ENCODE measurements around the gene WDR37.
A peak's percentile ranks its signal among the peaks of the same experiment; 100 is the strongest.
"Not testable (repeated sequence)": the region's sequence is repeated elsewhere in the genome, so short reads cannot be mapped to it uniquely, and the experiment has no call there.

Gene WDR37

DNA sequence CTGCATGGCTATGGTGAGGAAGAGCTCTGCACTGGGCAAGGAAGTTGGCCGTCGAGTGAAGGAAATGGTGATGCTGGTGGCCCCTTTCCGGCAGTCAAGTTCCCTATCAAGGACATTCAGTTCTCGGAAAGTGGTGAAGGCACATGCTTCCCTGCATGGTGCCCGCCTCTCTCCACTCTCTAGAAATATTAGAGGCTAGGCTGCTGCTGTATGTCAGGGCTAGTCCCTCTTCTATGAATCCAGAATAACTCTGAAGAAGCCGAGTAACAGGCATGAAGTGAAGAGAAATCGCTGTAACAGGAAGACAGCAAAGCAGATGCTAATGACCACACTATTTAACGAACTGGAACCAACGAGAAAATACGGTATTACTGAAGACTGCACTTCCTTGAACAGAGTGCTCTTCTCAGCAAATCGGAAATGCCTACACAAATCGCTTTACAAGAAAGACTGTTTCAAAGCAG, 12.6 kb upstream of the WDR37 start:
- no peak for DNase-seq

- DNase-seq: no peak
Measured at GRCh38 chr10:1044146-1044545, 12.0 kb upstream of the WDR37 start.

DNA sequence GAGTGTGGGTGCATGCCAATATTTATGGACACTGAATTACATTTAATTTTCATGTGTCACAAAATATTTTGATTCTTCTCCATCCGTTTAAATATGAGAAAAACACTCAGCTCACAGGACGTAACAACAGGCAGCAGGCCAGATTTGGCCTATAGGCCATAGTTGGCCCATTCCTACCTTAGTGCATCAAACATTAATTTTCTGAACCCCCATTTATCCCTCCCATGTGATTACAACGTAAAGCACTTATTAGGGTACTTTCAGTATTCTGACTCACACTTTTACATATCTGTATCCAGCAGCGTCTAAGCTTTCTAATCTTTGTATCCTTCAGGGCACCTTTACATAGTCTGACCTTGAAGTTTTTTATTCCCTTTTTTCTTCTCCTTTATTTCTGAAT, 11.2 kb upstream of the WDR37 start:
- no peak for DNase-seq

- no peak for DNase-seq
Measured at GRCh38 chr10:1045415-1045814, 10.8 kb upstream of the WDR37 start.

DNA sequence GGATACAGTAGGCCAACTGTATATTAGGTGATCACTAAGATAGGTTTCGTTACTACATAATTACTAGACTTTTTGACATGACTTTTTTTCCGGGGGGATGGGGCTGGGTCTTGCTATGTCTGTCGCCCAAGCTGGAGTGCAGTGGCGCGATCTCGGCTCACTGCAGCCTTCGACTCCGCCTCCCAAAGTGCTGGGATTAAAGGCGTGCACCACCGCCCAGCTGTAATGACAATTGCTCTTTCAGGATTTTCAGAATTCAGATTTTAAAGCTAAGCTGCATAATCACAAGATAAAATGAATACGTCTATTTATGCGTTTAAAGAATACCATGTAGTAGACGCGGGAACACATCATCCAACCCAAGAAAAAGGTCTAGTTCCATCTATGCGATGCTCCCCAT, 8.2 kb upstream of the WDR37 start:
- no peak for DNase-seq

- DNase-seq: no peak
Measured at GRCh38 chr10:1048349-1048731, 7.8 kb upstream of the WDR37 start.

GRCh38 chr10:1048732-1049424, 7.3 kb upstream of the WDR37 start, which contains the start of gene IDI1:
Gene IDI1 (minus strand): TSS chr10:1049119. CDS start chr10:1049003, 116 bp downstream.
- DNase-seq: peak; percentile 89

DNA sequence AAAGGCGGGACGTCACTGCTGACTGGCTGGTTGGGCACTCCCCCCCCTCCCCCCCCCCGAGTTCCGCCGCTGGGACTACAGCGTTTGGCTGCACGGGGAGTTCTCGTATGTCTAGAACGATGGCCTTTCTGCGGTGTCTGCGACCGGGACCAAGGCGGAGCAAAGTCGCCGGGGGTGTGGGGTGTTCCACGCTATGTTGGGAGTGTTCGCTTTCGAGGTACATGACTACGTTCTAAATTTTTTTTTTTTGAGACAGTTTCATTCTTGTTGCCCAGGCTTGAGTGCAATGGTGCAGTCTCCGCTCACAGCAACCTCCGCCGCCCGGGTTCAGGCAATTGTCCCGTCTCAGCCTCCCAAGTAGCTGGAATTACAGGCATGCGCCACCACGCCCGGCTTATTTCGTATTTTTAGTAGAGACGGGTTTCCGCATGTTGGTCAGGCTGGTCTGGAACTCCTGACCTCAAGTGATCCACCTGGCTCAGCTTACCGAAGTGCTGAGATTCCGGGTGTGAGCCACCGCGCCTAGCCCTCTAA, 6.7 kb upstream of the WDR37 start:
- DNase-seq: no peak

GRCh38 chr10:1050145-1050544, 6.0 kb upstream of the WDR37 start:
- no peak for DNase-seq

DNA sequence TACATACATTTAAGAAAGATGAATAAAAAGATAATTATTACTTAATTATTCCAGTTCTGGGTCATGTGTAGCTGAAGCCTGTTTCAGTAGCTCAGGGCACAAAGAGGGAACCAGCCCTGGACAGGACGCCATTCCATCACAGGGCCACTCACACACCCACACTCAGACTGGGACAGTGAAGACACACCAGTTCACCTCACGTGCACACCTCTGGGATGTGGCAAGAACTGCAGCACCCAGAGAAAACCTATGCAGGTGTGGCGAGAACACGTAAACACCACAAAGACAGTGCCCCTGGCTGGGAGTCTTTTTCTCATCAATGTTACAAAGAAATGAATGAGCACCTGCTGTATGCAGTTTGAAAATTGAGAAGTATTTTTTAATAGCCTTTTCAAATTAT, 5.6 kb upstream of the WDR37 start:
- no peak for DNase-seq

- DNase-seq: no peak
Measured at GRCh38 chr10:1054684-1055083, 1.5 kb upstream of the WDR37 start.

DNA sequence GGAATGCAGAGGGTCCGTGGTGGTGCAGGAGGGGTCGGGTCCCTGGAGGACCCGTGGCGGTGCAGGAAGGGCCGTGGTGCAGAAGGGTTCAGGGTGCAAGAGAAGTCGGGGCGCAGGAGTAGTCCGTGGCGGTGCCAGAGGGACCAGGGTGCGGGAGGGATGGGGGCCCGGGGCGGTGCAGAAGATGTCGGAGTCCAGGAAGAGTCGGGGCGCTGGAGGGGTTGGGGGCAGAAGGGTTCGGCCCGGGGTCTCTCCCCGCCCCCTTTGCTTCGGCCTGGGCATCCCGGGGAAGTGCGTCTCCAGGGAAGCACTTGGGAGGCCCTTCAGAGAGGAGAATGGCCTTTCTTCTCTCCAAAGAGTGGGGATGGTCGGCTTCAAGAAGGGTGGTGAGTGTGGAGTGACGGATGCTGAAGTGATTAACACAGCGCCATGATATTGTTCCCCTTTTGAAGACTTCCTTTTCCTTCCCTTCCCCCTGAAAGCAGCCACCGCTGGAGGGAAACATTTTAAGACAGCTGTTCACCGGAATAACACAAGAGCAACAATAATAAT, 997 bp downstream of the WDR37 start:
- no peak for DNase-seq

- DNase-seq: no peak
Measured at GRCh38 chr10:1058017-1058416, 1.8 kb downstream of the WDR37 start.

GRCh38 chr10:1059902-1060301, 3.7 kb downstream of the WDR37 start:
- DNase-seq: no peak

DNA sequence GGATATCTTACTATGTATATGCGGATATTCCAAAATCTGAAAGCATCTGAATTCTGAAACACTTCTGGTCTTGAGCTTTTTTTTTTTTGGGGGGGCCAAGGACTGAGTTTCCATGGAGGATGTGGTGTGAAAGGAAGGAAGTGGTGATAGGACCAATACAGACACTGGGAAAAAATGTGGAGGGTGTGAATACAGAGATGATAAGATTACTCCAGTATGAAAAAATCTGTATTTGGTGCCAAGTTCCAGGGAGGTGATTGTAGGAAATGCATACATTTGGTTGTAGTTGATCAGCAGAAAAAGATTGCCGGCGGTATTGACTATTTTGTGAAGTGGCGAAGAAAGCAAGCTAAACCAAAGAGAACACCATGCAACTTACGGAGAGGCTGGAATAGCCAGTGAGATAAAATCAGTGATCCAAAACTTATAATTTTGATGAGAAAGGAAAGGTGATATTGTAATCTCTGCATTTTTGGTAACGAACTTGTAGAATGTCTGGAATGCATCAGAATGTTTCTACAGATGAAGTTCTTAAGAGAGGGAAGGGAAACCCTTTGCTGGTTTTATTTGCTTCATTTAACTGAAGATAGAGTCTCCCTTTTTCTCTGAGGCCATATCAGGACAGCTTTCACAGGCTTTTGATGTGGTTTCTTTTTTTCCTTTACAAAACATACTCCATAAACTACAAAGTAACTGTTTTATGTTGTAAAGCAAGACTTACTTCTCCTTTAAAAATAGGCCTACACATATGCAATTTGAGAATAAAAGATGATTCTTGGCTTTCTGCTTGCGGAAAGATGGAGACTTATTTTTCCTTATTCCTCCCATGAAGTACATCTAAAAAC, 6.0 kb downstream of the WDR37 start:
- DNase-seq: no peak

- DNase-seq: no peak
Measured at GRCh38 chr10:1063232-1063865, 7.2 kb downstream of the WDR37 start.

DNA sequence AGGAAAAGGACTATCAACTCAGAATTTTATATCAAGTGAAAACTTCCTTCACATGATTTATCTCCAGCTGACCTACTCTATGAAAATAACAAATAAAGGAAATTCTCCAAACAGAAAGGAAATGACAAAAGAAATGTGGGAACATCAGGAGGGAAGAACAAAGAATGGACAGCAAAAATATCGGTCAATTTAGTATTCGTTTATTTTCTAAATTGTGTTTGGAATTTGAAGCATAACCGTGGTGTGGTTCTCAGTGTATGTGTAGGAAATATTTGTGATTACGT, 8.7 kb downstream of the WDR37 start:
- no peak for DNase-seq

- not testable (repeated sequence) for DNase-seq
Measured at GRCh38 chr10:1066734-1067133, 10.5 kb downstream of the WDR37 start.

GRCh38 chr10:1068380-1069361, 12.5 kb downstream of the WDR37 start:
- DNase-seq: no peak

- no peak for DNase-seq
Measured at GRCh38 chr10:1070919-1071318, 14.7 kb downstream of the WDR37 start.

- DNase-seq: no peak
Measured at GRCh38 chr10:1074052-1074747, 18.0 kb downstream of the WDR37 start.

Data from NCI-H1092 (cell line).